Measurements from ENCODE around the gene TTC21B. TPM values are rescaled to one million over a fixed set of nuclear protein-coding genes. Genes with fewer than 3 reads are reported as not detected.

TTC21B gene
- total RNA-seq, 1 donor from 2014 or later = 68.3 TPM

DNA sequence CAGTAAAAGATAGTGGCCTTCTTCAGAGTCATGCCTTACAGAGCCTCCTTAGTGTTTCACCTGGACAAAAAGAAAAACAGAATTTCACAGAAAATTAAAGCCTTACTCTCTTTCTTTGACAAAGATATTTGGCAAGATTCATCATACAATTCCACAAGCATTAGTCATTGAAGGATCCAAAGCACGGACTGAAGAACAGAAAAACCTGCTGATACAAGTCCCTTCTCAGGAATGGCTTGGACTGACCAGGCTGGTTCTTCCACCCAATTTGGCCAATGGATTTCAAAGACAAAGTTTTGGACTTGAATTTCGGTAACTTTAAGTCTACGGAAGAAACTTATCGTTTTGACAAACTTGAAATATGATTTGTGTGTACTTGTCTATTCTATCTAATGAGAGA lies 120.4 kb downstream of the TTC21B start:
- DNase-seq = no peak

DNA sequence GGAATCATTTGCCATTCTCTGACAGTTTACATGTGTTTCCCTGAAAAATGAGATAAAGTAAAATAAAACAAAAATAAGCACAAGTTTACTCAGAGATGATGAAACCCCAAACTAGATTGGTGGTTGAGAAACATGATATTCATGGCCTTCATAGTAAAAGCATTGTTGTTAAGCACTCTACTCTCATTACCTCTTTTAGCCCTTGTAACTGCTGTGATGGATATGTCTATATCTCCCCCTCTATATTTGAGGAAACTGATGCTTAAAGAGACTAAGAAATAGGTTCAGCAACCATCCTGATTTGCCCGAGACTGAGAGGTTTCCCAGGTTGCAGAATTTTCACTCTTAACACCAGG lies 125.7 kb downstream of the TTC21B start:
- no peak for DNase-seq

DNA sequence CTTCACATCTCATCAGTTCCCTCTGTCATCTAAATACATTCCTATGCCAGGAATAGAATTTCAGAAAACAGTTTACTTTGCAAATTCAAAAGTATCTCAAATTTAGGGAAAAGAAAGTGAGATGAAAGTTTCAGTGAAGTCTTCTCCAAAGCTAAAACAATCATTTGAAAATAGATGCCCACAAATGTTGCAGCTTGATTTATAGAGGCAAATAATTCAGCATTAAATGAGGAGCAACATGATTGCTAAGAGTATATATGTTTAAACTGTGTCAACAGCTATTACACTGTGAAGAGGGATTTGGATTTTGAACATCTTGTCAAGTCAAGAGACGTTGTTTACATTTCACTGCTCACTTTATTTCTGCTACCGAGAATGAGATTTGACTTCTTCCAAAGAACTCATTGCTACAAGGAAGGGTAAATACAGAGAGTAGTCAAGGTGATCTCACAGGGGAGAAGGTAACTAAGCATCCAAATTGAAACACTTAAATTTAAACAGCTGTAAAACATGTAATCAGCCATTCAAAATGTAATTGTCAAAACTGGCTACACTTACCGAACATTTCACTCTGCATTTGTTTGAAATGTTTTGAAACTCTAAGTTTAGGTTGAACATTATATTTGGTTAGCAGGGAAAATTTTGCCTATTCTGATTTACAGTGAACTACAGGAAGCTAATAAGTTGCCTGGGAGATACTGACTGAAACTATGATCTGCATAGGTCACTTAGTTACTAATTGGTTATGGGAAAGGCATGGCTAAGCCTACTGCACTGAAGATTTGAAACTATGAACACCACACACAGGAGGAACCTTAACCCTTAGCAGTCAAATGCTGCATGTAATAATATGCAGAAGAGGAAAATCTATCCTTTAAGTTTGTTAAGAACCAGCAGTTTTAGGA lies 126.3 kb downstream of the TTC21B start:
- no peak for DNase-seq

DNA sequence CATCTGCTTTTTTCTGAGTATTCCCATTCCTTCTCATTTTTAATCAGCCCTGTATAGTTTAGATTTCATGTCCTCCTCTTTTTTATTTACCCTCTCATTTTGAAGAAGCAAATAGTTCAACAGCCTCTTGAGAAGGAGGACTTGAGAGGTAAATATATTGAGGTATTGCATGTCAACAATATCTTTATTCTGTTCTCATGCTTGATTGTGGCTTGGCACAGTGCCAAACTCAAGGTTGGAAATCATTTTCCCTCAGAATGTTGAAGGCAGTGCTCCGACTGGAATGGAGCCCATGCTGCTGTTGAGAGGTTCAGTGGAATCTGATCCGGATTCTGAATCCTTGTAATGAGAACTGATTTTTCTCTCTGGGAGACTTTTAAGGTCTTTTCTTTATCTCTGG lies 128.5 kb downstream of the TTC21B start:
- DNase-seq = no peak

Other genes with a start within 250 kb of the TTC21B start
- 5.3 TPM for gene GALNT3, start 159.5 kb downstream of the TTC21B start, total RNA-seq
- 33.8 TPM for gene SCN1A, start 174.2 kb upstream of the TTC21B start, total RNA-seq